Fibroblast of lung (primary cell): ENCODE data around the gene SERPINB6. TPM values are rescaled to one million over a fixed set of nuclear protein-coding genes. Genes with fewer than 3 reads are reported as not detected.

Experiments
- DNase-seq, 2 donors: peaks; one replicate each; pipeline versions ENCODE4 v3.0.0 to v3.0.0-alpha.2; 2010; ENCODE audit warnings: low read depth in 2 of 2
- H2AFZ ChIP-seq: 2 replicates; pipeline ENCODE4 v1.5.1; 2012; ENCODE audit warnings: low read length, control low read depth, inconsistent platforms
- H3K27ac ChIP-seq: 2 replicates; pipeline ENCODE4 v1.5.1; 2011; ENCODE audit warnings: low read length, control low read depth; ENCODE audit not compliant: insufficient read depth
- H3K27me3 ChIP-seq: 2 replicates; pipeline ENCODE4 v1.5.1; 2011; ENCODE audit warnings: mild to moderate bottlenecking, low read length; ENCODE audit not compliant: control insufficient read depth, insufficient read depth
- H3K36me3 ChIP-seq: 2 replicates; pipeline ENCODE4 v1.5.1; 2011; ENCODE audit warnings: low read length; ENCODE audit not compliant: control insufficient read depth, insufficient read depth
- H3K4me1 ChIP-seq: 2 replicates; pipeline ENCODE4 v1.5.1; 2011; ENCODE audit warnings: low read length; ENCODE audit not compliant: control insufficient read depth, insufficient read depth; ENCODE audit errors: extremely low read depth
- H3K4me2 ChIP-seq: 2 replicates; pipeline ENCODE4 v1.5.1; 2011; ENCODE audit warnings: low read length, control low read depth; ENCODE audit not compliant: insufficient read depth; ENCODE audit errors: extremely low read depth
- H3K4me3 ChIP-seq, 4 experiments: fragments of 200-600 bp in 1 of 4; sonication (generic) in 1 of 4; replicated peaks in 1 of 4; 2 replicates each; pipeline ENCODE4 v1.5.1; 2011 to 2016; ENCODE audit warnings: low read length in 4 of 4, low read depth in 3 of 4, mild to moderate bottlenecking in 3 of 4, control low read depth in 2 of 4, inconsistent platforms in 1 of 4, mixed read lengths in 1 of 4; ENCODE audit not compliant: insufficient read depth in 1 of 4; ENCODE audit errors: control extremely low read depth in 1 of 4
- H3K79me2 ChIP-seq: 2 replicates; pipeline ENCODE4 v1.5.1; 2012; ENCODE audit warnings: mild to moderate bottlenecking, low read length, inconsistent platforms; ENCODE audit not compliant: control insufficient read depth, insufficient read depth
- H3K9ac ChIP-seq: 2 replicates; pipeline ENCODE4 v1.5.1; 2011; ENCODE audit warnings: mild to moderate bottlenecking, low read length, control low read depth; ENCODE audit not compliant: insufficient read depth
- H3K9me3 ChIP-seq: 2 replicates; pipeline ENCODE4 v1.5.1; 2012; ENCODE audit warnings: low read depth, low read length; ENCODE audit not compliant: control insufficient read depth, insufficient read depth
- H4K20me1 ChIP-seq: 2 replicates; pipeline ENCODE4 v1.5.1; 2011; ENCODE audit warnings: low read length; ENCODE audit not compliant: control insufficient read depth, insufficient read depth; ENCODE audit errors: extremely low read depth
- CTCF ChIP-seq, 2 donors: IDR thresholded peaks in 1 of 2; conservative IDR thresholded peaks in 1 of 2; 1 replicate in 1 of 2; 2 replicates in 1 of 2; pipeline ENCODE4 v1.5.1; 2011 to 2012; ENCODE audit warnings: low read length in 2 of 2, control low read depth in 1 of 2, inconsistent platforms in 1 of 2, low read depth in 1 of 2, mild to moderate bottlenecking in 1 of 2
- EZH2 ChIP-seq: IDR thresholded peaks from 2 replicates; pipeline ENCODE4 v1.5.1; 2012; ENCODE audit warnings: low read length, control low read depth, mild to moderate bottlenecking; ENCODE audit errors: missing control alignments
- polyA plus RNA-seq, 2 donors: library from polyadenylated mRNA; depleted of rRNA in 1 of 2; stranded (reverse) in 1 of 2; unstranded in 1 of 2; fragments of >200 nt; gene quantifications; 2 replicates each; pipeline ENCODE4 v1.2.1, GENCODE V29; 2011 to 2012; ENCODE audit warnings: missing spikeins in 1 of 2
- total RNA-seq: library from RNA; depleted of rRNA; stranded (reverse); fragments of >200 nt; gene quantifications from 2 replicates; pipeline ENCODE4 v1.2.1, GENCODE V29; 2014

Gene SERPINB6
- total and polyA plus RNA-seq, 2 donors (not counting 1 experiment from before 2014, with no cell fraction given): 83.9 to 181 TPM

GRCh38 chr6:2919401-2919800 is 52.0 kb downstream of the SERPINB6 start:
- Histone ChIP-seq H3K79me2 (no peaks in the 10 kb centered on the region), H3K27ac (no peak overlapping the region), H3K4me1 (no peaks in the 10 kb centered on the region), H3K9ac (no peak overlapping the region), H3K4me3 (no peak overlapping the region), H3K4me2 (no peak overlapping the region), H2AFZ (no peak overlapping the region), H4K20me1 (no peaks in the 10 kb centered on the region), H3K27me3 (peaks cover 7% of the 10 kb centered on the region), H3K9me3 (no peaks in the 10 kb centered on the region), H3K36me3 (no peaks in the 10 kb centered on the region)
- no peak for DNase-seq
- no peak for TF ChIP-seq EZH2
- TF ChIP-seq CTCF (conservative IDR thresholded peaks at IDR 0.05 in 1 of 2, IDR thresholded peaks at IDR 0.05 in 1 of 2; ENCODE audit: low read depth in 1 of 2, low read length in 2 of 2): no peak

GRCh38 chr6:2918936-2919335 is 52.4 kb downstream of the SERPINB6 start:
- Histone ChIP-seq H3K4me1 (no peaks in the 10 kb centered on the region), H3K36me3 (no peaks in the 10 kb centered on the region), H3K9ac (no peak overlapping the region), H3K4me3 (no peak overlapping the region), H3K79me2 (no peaks in the 10 kb centered on the region), H3K4me2 (no peak overlapping the region), H3K9me3 (no peaks in the 10 kb centered on the region), H3K27ac (no peak overlapping the region), H3K27me3 (peaks cover 10% of the 10 kb centered on the region), H2AFZ (no peak overlapping the region), H4K20me1 (no peaks in the 10 kb centered on the region)
- DNase-seq: no peak
- no peak for TF ChIP-seq EZH2
- TF ChIP-seq CTCF (conservative IDR thresholded peaks at IDR 0.05 in 1 of 2, IDR thresholded peaks at IDR 0.05 in 1 of 2; ENCODE audit: low read depth in 1 of 2, low read length in 2 of 2): no peak

- H3K4me2 ChIP-seq: no peak overlapping the region
Observed at GRCh38 chr6:2917801-2918445, 53.4 kb downstream of the SERPINB6 start.

More at GRCh38 chr6:2917801-2918445, 53.4 kb downstream of the SERPINB6 start:
- Histone ChIP-seq H2AFZ (no peak overlapping the region), H3K9ac (no peak overlapping the region), H3K4me3 (no peak overlapping the region), H3K27ac (no peak overlapping the region), H3K36me3 (no peaks in the 10 kb centered on the region), H3K27me3 (peaks cover 10% of the 10 kb centered on the region), H3K79me2 (no peaks in the 10 kb centered on the region), H4K20me1 (no peaks in the 10 kb centered on the region), H3K4me1 (no peaks in the 10 kb centered on the region), H3K9me3 (no peaks in the 10 kb centered on the region)
- DNase-seq: peak in 1 of 2 donors; percentile 39
- no peak for TF ChIP-seq EZH2
- TF ChIP-seq CTCF (conservative IDR thresholded peaks at IDR 0.05 in 1 of 2, IDR thresholded peaks at IDR 0.05 in 1 of 2; ENCODE audit: low read depth in 1 of 2, low read length in 2 of 2): no peak
